Esophagus (tissue), 2 donors: Measurements from ENCODE around the gene ZNF398. TPM values are rescaled to one million over a fixed set of nuclear protein-coding genes. Genes with fewer than 3 reads are reported as not detected.

Experiments used
- H3K27ac ChIP-seq, 2 donors: one replicate each; pipeline ENCODE4 v1.5.1; 2013; ENCODE audit warnings: low read depth in 2 of 2, mild to moderate bottlenecking in 2 of 2, inconsistent platforms in 1 of 2, low read length in 1 of 2, moderate library complexity in 1 of 2
- H3K27me3 ChIP-seq, 2 donors: one replicate each; pipeline ENCODE4 v1.6.1; 2013; ENCODE audit warnings: low read length in 2 of 2, control low read depth in 1 of 2, mild to moderate bottlenecking in 1 of 2; ENCODE audit not compliant: insufficient read depth in 2 of 2, control insufficient read depth in 1 of 2
- H3K36me3 ChIP-seq, 2 donors: one replicate each; pipeline ENCODE4 v1.6.1; 2013; ENCODE audit warnings: low read length in 1 of 2; ENCODE audit not compliant: control insufficient read depth in 2 of 2, insufficient read depth in 2 of 2
- H3K4me1 ChIP-seq, 2 donors: one replicate each; pipeline ENCODE4 v1.6.1; 2013; ENCODE audit warnings: low read length in 1 of 2; ENCODE audit not compliant: control insufficient read depth in 2 of 2, insufficient read depth in 2 of 2
- H3K4me3 ChIP-seq, 2 donors: one replicate each; pipeline ENCODE4 v1.5.1; 2013; ENCODE audit warnings: low read length in 2 of 2, mild to moderate bottlenecking in 2 of 2, low read depth in 1 of 2, moderate library complexity in 1 of 2
- H3K9me3 ChIP-seq, 2 donors: one replicate each; pipeline ENCODE4 v1.6.1; 2013; ENCODE audit warnings: mild to moderate bottlenecking in 2 of 2, low read depth in 1 of 2, low read length in 1 of 2, moderate library complexity in 1 of 2; ENCODE audit not compliant: control insufficient read depth in 2 of 2, insufficient read depth in 1 of 2
- WGBS, 2 donors: extraction: QIAGEN DNeasy Blood & Tissue Kit; methylation state at CpG; one replicate each; pipeline ENCODE4 v1.1.7; 2013; 5-methylcytosine and 5-hydroxymethylcytosine counted together
- polyA plus RNA-seq, 2 donors: library from polyadenylated mRNA; stranded (reverse); fragments of 200-250 nt; gene quantifications; one replicate each; pipeline ENCODE4 v1.2.3, GENCODE V29; 2013
- donor health status: healthy with polysubstance abuse.
- donor health status: Bipolar disorder and iron deficiency.

The ZNF398 gene
- polyA plus RNA-seq, 2 donors, result 3.7 to 4.5 TPM

DNA sequence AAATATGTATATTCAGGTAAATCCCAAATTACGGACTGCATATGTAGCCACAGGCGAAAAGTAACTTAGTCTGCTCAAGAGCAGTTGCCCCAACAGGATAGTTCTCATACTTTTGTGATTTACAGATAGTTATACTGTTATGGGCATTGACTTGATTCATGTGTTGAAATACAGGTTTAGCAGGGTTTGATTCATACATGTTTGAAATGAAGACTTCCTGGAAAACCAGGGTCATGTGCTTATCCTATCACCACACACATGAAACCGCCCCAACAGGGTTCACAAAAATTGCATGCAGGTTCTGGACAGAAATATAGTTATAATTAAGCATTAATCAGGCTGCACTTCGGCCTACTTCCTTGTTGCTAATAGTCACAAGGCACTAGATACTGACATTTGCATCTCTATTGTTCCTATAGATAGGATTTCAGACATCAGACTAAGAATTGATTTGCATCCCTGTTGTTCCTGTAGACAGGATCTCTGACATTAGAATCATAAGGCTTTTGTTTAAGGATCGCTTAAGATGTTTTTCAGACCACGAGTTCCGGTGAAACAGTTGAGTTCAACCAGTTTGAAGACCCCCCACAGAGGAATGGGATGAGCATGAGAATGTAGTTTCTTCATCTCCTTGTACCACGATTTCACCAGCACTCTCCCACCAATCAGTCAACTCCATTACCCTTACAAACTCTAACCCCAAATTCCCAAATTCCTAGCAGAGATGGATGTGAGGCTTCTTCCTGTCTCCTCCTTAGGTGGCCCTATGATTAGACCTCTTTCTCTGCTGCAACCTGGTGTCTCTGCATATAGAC is 2.0 kb upstream of the ZNF398 start:
- Histone ChIP-seq H3K36me3 (no peaks in the 10 kb centered on the region), H3K27me3 (no peaks in the 10 kb centered on the region), H3K9me3 (no peaks in the 10 kb centered on the region), H3K27ac (peak overlapping the region; percentile 76 to 92), H3K4me1 (peaks cover 2 to 3% of the 10 kb centered on the region in 2 donors), H3K4me3 (no peak overlapping the region)
- WGBS, 2 donors, result 52 to 71% methylated on average over 8 of the region's 8 CpGs

- Histone ChIP-seq H3K4me1 (peaks cover 2 to 7% of the 10 kb centered on the region in 2 donors), H3K9me3 (no peaks in the 10 kb centered on the region), H3K36me3 (no peaks in the 10 kb centered on the region), H3K27ac (peak overlapping the region; percentile 93 to 96), H3K27me3 (no peaks in the 10 kb centered on the region), H3K4me3 (peak overlapping the region; percentile 90 to 98)
- WGBS, 2 donors, result 0 to 1% methylated on average over 65 to 86 of the region's 86 CpGs
Observed at GRCh38 chr7:149147752-149148653, 750 bp downstream of the ZNF398 start.

GRCh38 chr7:149150981-149151380 is 3.7 kb downstream of the ZNF398 start:
- H3K4me3 ChIP-seq, result no peak overlapping the region
- peaks cover 0 to 8% of the 10 kb centered on the region in 2 donors for H3K36me3 ChIP-seq
- 64 to 65% methylated on average over 4 of the region's 4 CpGs for WGBS, 2 donors

GRCh38 chr7:149153346-149153745 is 6.1 kb downstream of the ZNF398 start:
- no peak overlapping the region for H3K27ac ChIP-seq
- no peak overlapping the region for H3K4me3 ChIP-seq
- H3K4me1 ChIP-seq, result peaks cover 0 to 9% of the 10 kb centered on the region in 2 donors
- 88 to 93% methylated on average over 2 of the region's 2 CpGs for WGBS, 2 donors
- no peaks in the 10 kb centered on the region for H3K27me3 ChIP-seq
- H3K9me3 ChIP-seq, result no peaks in the 10 kb centered on the region
- peaks cover 0 to 9% of the 10 kb centered on the region in 2 donors for H3K36me3 ChIP-seq

More at GRCh38 chr7:149150981-149151380, 3.7 kb downstream of the ZNF398 start:
- peak overlapping the region; percentile 24 to 34 for H3K27ac ChIP-seq
- no peaks in the 10 kb centered on the region for H3K27me3 ChIP-seq
- H3K9me3 ChIP-seq, result no peaks in the 10 kb centered on the region
- H3K4me1 ChIP-seq, result peaks cover 2 to 9% of the 10 kb centered on the region in 2 donors

DNA sequence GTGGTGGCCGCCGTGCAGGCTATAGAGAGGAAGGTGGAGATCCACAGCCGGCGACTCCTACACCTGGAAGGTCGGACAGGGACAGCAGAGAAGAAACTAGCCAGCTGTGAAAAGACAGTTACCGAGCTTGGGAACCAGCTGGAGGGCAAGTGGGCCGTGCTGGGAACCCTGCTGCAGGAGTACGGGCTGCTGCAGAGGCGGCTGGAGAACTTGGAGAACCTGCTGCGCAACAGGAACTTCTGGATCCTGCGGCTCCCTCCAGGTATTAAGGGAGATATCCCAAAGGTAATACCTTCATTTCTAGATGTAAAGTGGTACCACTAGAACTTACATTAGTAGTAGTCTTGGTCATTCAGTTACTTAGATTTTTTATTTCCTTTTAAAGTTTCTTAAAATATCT is 6.8 kb downstream of the ZNF398 start:
- Histone ChIP-seq H3K27ac (no peak overlapping the region), H3K36me3 (peaks cover 0 to 9% of the 10 kb centered on the region in 2 donors), H3K4me1 (peaks cover 0 to 9% of the 10 kb centered on the region in 2 donors), H3K4me3 (no peak overlapping the region), H3K9me3 (no peaks in the 10 kb centered on the region), H3K27me3 (no peaks in the 10 kb centered on the region)
- WGBS, 2 donors, result 78 to 79% methylated on average over 11 of the region's 11 CpGs

- Histone ChIP-seq H3K4me1 (peaks cover 0 to 4% of the 10 kb centered on the region in 2 donors), H3K27ac (no peak overlapping the region), H3K36me3 (peaks cover 0 to 12% of the 10 kb centered on the region in 2 donors), H3K27me3 (no peaks in the 10 kb centered on the region), H3K9me3 (no peaks in the 10 kb centered on the region), H3K4me3 (no peak overlapping the region)
- 90 to 91% methylated on average over 6 of the region's 6 CpGs for WGBS, 2 donors
Observed at GRCh38 chr7:149156898-149157297, 9.6 kb downstream of the ZNF398 start.

DNA sequence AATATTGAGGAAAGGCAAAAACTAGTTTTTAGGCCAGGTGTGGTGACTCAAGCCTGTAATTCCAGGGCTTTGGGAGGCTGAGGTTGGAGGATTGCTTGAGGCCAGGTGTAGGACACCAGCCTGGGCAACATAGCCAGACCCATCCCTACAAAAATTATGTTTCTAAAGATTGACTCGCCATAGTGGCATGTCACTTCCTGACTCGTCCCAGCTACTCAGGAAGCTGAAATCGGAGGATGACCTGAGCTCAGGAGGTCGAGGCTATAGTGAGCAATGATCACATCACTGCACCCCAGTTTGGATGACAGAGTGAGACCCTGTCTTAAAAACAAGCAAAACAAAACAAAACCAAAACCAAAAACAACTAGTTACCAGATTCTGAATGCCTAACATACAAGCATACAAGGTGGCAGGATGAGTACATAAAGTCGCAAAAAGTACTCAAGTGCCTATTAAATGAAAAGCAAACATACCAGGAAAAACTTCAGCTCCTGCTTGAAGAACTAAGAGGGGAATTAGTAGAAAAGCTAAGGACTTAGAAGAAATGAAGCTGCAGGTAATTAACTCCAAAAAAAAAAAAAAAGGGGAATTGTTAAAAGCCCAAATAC is 14.1 kb downstream of the ZNF398 start:
- no peaks in the 10 kb centered on the region for H3K27me3 ChIP-seq
- H3K4me1 ChIP-seq, result no peaks in the 10 kb centered on the region
- peaks cover 0 to 10% of the 10 kb centered on the region in 2 donors for H3K36me3 ChIP-seq
- no peak overlapping the region for H3K4me3 ChIP-seq
- H3K27ac ChIP-seq, result no peak overlapping the region
- H3K9me3 ChIP-seq, result no peaks in the 10 kb centered on the region
- WGBS, 2 donors, result 66 to 74% methylated on average over 5 of the region's 5 CpGs

DNA sequence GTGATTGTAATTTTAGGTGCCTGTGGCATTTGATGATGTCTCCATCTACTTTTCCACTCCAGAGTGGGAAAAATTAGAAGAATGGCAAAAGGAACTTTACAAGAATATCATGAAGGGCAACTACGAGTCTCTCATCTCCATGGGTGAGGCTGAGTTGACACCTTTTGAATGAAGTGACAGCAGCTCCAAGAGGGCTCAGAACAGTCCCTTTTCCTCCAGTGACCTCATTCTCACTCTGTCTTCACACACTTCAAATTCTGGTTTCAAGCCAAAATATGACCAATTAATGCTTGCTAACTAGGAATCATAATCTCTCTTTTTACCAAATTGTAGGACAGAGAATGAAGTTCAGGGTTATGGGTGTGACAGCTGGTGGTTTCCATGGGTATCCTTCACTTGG is 18.9 kb downstream of the ZNF398 start:
- no peaks in the 10 kb centered on the region for H3K27me3 ChIP-seq
- H3K9me3 ChIP-seq, result no peaks in the 10 kb centered on the region
- H3K36me3 ChIP-seq, result peaks cover 4 to 14% of the 10 kb centered on the region in 2 donors
- WGBS, 2 donors, result 68 to 73% methylated on average over 1 of the region's 1 CpG
- no peak overlapping the region for H3K27ac ChIP-seq
- no peaks in the 10 kb centered on the region for H3K4me1 ChIP-seq
- no peak overlapping the region for H3K4me3 ChIP-seq

GRCh38 chr7:149166630-149167352 is 19.5 kb downstream of the ZNF398 start:
- H3K4me1 ChIP-seq, result no peaks in the 10 kb centered on the region
- H3K27ac ChIP-seq, result no peak overlapping the region
- H3K36me3 ChIP-seq, result peaks cover 4 to 14% of the 10 kb centered on the region in 2 donors
- H3K4me3 ChIP-seq, result no peak overlapping the region
- no peaks in the 10 kb centered on the region for H3K9me3 ChIP-seq
- no peaks in the 10 kb centered on the region for H3K27me3 ChIP-seq
